GM12873 (cell line): ENCODE measurements around the gene TBX10.

ENCODE experiments used
- TF ChIP-seq, protein P1 (sequence below): IDR thresholded peaks from 2 replicates; pipeline ENCODE4 v1.5.1; 2012; ENCODE audit warnings: low read depth, mild to moderate bottlenecking, moderate library complexity, low read length, control low read depth; ENCODE audit not compliant: insufficient read depth; ENCODE audit errors: missing control alignments

The TBX10 gene

DNA sequence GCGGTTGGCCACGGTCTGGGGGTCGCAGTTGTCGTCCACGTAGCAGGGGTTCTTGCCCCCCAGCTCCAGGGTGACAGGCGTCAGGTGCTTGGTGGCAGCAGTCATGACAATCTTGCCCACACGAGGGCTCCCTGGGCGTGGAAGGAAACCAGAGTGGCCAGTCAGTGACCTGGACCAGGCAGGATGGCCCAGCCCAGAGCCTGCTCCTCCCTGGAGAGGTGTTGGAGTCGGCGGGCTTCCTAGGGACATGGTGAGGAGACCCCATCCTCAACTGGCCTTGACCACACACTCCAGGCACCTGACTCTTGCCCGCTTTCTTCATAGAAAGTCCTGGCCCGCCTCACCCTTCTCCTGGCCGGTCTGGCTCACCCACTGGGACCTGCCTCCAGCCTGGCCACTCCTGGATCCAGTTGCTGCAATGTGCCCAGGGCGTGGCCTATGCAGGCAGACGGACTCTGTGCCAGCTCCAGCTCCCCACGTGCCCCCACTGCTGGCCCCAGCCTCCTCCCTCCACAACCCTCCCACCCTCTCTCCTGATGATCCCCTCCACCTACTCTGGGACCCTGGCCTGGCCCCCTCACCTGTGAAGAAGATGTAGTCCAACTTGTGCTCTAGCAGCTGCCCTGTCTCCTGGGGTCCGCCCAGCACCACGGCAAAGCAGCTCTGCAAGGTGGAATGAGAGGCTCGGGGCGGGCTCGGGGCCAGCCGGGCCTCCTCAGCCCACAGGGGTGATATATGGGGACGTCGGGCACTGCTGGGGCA is 26.2 kb upstream of the TBX10 start:
- TF ChIP-seq, protein P1, sequence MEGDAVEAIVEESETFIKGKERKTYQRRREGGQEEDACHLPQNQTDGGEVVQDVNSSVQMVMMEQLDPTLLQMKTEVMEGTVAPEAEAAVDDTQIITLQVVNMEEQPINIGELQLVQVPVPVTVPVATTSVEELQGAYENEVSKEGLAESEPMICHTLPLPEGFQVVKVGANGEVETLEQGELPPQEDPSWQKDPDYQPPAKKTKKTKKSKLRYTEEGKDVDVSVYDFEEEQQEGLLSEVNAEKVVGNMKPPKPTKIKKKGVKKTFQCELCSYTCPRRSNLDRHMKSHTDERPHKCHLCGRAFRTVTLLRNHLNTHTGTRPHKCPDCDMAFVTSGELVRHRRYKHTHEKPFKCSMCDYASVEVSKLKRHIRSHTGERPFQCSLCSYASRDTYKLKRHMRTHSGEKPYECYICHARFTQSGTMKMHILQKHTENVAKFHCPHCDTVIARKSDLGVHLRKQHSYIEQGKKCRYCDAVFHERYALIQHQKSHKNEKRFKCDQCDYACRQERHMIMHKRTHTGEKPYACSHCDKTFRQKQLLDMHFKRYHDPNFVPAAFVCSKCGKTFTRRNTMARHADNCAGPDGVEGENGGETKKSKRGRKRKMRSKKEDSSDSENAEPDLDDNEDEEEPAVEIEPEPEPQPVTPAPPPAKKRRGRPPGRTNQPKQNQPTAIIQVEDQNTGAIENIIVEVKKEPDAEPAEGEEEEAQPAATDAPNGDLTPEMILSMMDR, result peak; percentile 28

DNA sequence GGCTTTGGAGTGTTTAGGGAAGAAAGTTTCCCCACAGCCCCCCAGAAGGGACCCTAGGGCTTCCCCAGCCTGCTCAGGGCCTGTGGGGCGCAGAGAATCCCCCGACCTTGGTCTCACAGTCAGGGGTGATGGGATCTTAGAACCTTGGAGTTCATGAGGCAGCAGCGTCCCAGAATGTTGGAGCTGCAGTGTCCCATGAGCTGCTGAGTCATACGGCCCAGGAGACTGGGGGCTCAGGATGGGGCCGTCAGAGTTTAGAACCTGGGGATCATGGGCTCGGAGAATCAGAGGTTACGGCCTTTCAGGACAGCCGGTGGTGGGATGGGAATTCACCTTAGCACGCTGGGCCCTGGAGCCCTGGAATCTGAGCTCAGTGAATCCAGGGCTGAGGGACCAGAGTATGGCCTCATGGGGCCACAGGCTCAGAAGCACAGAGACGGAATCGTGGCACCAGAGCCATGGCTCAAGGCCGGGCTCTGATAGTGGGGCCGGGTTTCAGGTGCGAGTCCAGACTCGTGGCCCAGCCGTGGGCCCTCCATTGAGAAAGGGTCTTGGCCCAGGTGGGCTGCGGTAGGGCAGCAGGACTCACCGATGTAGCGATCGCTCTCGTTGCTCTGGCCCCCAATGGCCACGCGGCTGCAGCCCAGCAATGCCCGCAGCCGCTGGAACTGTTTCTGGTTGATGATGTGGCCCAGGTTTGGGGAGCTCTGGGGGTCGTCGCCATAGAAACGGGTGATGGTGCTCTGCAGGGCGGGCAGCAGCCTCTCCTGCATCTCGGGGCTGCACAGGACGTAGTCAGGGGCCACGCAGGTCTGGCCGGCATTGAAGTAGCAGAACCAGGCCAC is 25.4 kb upstream of the TBX10 start:
- TF ChIP-seq, protein P1, result no peak

DNA sequence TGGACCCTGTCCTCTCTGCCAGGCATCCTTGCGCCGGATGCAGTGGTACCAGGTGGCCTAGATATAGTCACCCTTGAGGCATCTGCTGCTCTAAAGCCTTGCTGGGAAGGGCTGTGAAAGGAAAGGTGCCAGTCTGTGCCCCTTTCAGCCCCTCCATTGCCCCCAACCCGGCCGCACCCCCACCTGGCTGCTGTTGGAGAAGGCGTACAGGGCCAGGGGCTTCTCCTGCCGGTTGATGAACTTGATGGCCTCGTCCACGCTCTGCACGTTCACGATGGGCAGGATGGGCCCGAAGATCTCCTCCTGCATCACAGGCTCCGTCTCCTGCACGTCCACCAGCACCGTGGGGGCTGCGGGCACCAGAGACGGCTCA is 24.6 kb upstream of the TBX10 start:
- TF ChIP-seq, protein P1, result no peak

DNA sequence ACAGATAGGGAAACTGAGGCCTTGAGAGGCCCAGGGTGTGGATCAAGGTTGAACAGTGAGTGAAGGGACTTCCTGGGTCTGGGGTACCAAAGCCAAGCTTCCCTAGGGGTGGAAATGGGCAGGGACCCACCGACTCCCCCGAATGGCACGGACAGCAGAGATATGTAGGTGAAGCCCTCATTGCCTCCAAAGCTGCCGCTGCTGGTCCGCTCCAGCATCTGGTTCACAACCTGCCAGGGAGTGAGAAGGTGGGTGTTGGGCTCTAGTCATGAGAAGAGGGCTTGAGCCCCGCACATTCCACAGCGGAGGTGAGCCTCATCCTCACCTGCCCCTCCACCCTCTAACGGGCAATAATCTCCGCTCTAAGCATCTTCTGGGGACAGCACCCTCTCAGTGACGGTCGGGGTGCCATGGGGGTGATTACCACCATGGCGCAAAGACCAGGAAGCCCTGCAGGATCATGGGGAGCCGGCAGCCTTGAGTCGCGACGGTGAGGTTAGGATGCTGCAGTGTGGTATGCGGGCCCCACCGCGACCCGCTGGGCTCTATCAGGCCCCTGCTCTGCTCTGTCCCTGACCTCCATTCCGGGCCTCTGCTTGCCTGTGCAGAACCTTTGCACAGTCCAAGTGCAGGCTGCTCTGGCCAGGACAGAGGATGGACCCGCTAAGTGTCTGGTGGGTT is 24.1 kb upstream of the TBX10 start:
- TF ChIP-seq, protein P1, result no peak

DNA sequence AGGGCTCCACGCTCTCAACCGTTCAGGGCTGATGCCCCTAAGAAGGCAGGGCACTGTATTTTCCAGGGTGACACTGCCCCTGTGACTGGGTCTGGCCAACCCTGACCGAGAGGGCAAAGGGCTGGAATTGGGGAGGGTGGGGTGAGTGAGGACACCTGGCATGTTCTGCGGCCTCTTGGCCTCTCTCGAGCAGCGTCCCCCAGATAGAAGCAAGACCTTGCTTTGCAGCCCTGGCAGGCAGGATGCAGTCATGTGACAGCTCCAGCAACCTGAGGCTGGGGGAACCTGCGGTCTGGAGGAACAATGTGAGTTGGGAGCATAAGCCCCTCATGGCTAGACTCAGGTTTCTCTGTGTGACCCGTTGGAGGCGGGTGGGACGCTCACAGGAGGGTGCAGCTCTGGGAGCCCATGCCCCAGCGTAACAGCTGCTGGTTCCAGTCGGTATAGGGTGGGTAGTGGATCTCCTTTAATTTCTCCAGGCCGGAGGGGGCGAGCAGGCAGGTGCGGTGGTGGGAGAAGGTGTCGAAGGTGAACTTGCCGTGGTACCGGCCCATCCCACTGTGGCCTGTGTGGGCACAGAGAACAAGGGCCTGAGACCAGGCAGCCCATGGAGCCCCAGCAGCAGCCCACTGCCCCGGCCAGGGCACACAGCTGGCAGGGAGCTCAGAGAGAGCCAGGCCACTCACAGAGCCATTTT is 23.4 kb upstream of the TBX10 start:
- TF ChIP-seq, protein P1, result no peak

DNA sequence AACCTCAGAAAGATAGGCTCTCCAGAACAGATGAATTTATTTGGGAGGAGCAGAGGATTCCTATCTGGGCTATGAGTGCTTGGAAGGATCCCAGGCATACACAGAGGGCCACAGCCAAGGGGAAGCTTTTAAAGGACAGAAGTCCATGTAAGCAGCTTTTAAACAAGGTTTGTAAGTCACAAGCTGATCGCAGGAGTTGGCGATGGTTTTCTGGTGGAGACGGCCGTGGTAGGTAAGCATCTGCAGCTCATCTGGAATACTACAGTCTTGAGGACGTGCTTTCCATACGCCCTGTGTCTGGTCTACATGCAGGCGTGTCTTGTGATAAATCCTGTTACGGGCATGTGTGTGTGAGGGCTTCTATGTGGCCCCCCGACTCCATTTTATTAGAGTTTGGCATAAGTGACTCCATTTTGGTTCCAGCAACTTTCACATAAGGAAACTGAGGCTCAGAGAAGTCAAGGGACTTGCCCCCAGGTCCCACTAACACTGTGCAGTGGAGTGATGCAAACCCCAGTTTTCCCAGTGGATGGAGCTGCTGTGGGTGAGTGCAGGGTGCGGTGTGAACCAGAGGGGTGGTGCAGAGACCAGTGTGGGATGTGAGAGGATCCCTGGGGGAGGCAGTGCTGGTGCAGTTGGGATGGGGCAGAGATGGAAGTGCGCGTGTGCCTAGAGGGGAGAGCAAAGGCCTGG is 22.7 kb upstream of the TBX10 start:
- TF ChIP-seq, protein P1, result no peak
